T-helper 2 cell treated with Interferon-gamma antibody and Interleukin-4, amounts not matched to agents 100 ng/mL and 5 ng/mL, for 36 hours (primary cell): ENCODE measurements around the gene RNF32. TPM values are rescaled to one million over a fixed set of nuclear protein-coding genes. Genes with fewer than 3 reads are reported as not detected.

Experiments
- intact Hi-C: fragments of 100-400 bp; cut with micrococcal nuclease; formaldehyde crosslinking; loops from one replicate; pipeline ENCODE4 v1.15.1; 2023
- total RNA-seq: library from RNA; stranded (reverse); gene quantifications from 2 replicates; pipeline ENCODE4 v1.2.3, GENCODE V29; 2022

RNF32 gene
- total RNA-seq, 1 donor from 2014 or later: 3.9 TPM

- intact Hi-C loops: loop anchor here (1.0 to 10.0 kb wide), 6 partner anchors 26 to 995 kb away; partner anchors contain the start of gene RBM33
Observed at GRCh38 chr7:156639426-156640256, 933 bp upstream of the RNF32 start.

- intact Hi-C loops: loop anchor here (1.0 to 10.0 kb wide), 8 partner anchors 16 to 997 kb away; partner anchors contain the start of gene RBM33
Observed at GRCh38 chr7:156640949-156641485, 443 bp downstream of the RNF32 start.

- intact Hi-C loops: loop anchor here (10.0 kb wide), 2 partner anchors 132 to 838 kb away; no protein-coding TSS in a partner anchor
Observed at GRCh38 chr7:156642306-156643045, 1.9 kb downstream of the RNF32 start.

GRCh38 chr7:156647330-156647729 is 6.8 kb downstream of the RNF32 start:
- intact Hi-C loops: loop anchor here (10.0 kb wide), 2 partner anchors 127 to 843 kb away; no protein-coding TSS in a partner anchor

- intact Hi-C loops: loop anchor here (1.0 kb wide), 1 partner anchor 167 kb away; no protein-coding TSS in a partner anchor
Observed at GRCh38 chr7:156650042-156650441, 9.5 kb downstream of the RNF32 start.

GRCh38 chr7:156651474-156651873 is 10.9 kb downstream of the RNF32 start:
- intact Hi-C loops: no loop called here

GRCh38 chr7:156652886-156653568 is 12.5 kb downstream of the RNF32 start:
- intact Hi-C loops: no loop called here

- intact Hi-C loops: no loop called here
Observed at GRCh38 chr7:156654511-156655234, 14.1 kb downstream of the RNF32 start.

GRCh38 chr7:156655251-156655650 is 14.7 kb downstream of the RNF32 start:
- intact Hi-C loops: no loop called here

GRCh38 chr7:156655983-156656382 is 15.4 kb downstream of the RNF32 start:
- intact Hi-C loops: no loop called here

GRCh38 chr7:156656598-156656997 is 16.0 kb downstream of the RNF32 start:
- intact Hi-C loops: no loop called here

- intact Hi-C loops: no loop called here
Observed at GRCh38 chr7:156657681-156658080, 17.1 kb downstream of the RNF32 start.

GRCh38 chr7:156659203-156659602 is 18.6 kb downstream of the RNF32 start:
- intact Hi-C loops: no loop called here

GRCh38 chr7:156659961-156660360 is 19.4 kb downstream of the RNF32 start:
- intact Hi-C loops: no loop called here

- intact Hi-C loops: no loop called here
Observed at GRCh38 chr7:156661637-156662036, 21.1 kb downstream of the RNF32 start.

- intact Hi-C loops: no loop called here
Observed at GRCh38 chr7:156662277-156662676, 21.7 kb downstream of the RNF32 start.

GRCh38 chr7:156665101-156665500 is 24.5 kb downstream of the RNF32 start:
- intact Hi-C loops: no loop called here

GRCh38 chr7:156666368-156667109 is 26.0 kb downstream of the RNF32 start:
- intact Hi-C loops: no loop called here

GRCh38 chr7:156667110-156667426 is 26.5 kb downstream of the RNF32 start:
- intact Hi-C loops: no loop called here

GRCh38 chr7:156668130-156668741 is 27.7 kb downstream of the RNF32 start:
- intact Hi-C loops: no loop called here
